ENCODE measurements around the gene MEIKIN. TPM values are rescaled to one million over a fixed set of nuclear protein-coding genes. Genes with fewer than 3 reads are reported as not detected.
"Not testable (repeated sequence)": the region's sequence is repeated elsewhere in the genome, so short reads cannot be mapped to it uniquely, and the experiment has no call there.

The MEIKIN gene
- total RNA-seq, 1 experiment from 2014 or later = not detected

DNA sequence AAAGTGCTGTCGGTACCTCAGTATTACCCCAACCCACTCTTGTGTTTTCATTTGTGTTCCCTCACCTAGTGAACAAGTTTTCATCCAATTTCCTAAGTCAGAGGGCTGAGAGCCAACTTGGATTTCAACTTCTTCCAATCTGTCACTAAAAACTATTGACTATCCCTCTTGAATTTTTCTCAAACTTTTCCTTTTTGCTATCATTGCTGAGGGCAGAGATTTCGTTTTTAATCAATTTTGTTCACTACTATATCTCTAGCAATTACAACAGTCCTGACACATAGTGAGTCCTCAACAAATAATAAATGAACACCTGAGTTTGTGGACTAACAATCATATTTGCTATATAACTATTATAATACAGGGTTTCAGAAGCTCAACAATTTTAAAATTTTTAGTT is 29.0 kb downstream of the MEIKIN start:
- DNase-seq (ENCODE audit: extremely low read depth, low read depth) = no peak

DNA sequence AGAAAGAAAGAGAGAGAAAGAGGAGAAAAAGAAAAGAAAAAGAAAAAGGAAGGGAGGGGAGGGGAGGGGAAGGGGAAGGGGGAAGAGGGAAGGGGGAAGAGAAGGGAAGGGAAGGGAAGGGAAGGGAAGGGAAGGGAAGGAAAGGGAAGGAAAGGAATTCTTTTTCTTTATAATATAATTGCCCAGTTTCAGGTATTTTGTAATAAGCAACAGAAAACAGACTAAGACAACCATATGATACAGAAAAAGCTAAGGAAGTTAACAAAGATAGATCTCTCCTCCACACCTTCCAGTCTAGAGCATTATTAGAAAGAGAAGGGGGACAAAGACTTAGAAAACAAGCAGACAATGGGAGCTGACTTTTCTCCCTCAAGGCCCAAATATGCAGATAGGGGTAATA is 31.0 kb downstream of the MEIKIN start:
- no peak for DNase-seq (ENCODE audit: extremely low read depth, low read depth)

DNA sequence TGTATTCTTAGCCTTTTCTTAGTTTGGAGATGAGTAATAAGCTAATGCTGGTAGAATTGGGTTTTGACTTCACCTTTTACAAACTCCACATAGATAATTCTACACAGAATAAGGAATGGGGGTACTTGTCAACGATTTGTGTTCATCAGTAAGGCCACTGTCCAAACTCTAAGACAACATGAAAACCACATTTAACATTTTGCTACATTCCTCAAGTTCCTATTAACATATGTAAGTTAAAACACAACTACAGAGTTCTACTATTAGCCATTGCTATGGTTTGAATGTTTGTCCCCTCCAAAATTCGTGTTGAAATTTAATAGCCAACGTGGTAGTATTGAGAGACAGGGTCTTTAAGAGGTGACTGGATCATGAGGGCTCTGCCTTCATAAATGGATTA is 31.9 kb downstream of the MEIKIN start:
- DNase-seq (ENCODE audit: extremely low read depth, low read depth) = no peak

DNA sequence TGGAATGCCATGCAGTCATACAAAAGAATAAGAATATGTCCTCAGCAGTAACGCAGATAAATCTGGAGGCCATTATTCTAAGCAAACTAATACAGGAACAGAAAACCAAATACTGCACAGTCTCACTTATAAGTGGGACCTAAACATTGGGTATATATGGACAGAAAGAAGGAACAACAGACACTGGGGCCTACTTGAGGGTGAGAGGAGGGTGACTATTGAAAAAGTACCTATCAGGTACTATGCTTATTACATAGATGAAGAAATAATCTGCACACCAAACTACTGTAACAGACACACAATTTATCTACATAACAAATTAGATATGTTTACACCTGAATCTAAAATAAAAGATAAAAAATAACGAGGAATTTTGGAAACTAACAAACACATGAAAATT is 38.8 kb downstream of the MEIKIN start:
- DNase-seq (ENCODE audit: extremely low read depth, low read depth) = no peak

DNA sequence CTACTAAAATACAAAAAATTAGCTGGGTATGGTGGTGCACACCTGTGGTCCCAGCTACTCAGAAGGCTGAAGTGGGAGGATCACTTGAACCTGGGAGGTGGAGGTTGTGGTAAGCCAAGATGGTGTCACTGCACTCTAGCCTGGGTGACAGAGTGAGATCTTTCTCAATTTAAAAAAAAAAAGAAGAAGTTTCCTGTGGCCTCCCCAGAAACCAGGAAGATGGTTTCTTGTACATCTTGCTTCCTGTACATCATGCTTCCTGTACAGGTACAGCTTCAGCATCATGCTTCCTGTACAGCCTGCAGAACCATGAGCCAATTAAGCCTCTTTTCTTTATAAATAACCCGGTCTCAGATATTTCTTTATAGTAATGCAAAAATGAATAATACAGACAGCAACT is 43.2 kb downstream of the MEIKIN start:
- DNase-seq (ENCODE audit: extremely low read depth, low read depth) = not testable (repeated sequence)

DNA sequence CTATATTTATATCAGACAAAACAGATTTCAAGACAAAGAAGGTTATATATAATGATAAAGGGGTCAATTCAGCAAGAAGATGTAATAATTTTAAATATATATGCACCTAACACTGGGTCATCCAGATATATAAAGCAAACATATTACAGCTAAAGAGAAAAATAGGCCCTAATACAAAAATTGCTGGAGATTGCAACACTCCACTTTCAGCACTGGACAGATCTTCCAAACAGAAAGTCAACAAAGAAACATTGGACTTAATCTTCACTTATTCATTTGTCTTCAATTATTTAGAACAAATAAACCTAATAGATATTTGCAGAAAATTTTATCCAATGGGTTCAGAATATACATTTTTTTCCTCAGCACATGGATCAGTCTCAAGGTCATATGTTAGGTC is 45.8 kb downstream of the MEIKIN start:
- DNase-seq (ENCODE audit: extremely low read depth, low read depth) = no peak

DNA sequence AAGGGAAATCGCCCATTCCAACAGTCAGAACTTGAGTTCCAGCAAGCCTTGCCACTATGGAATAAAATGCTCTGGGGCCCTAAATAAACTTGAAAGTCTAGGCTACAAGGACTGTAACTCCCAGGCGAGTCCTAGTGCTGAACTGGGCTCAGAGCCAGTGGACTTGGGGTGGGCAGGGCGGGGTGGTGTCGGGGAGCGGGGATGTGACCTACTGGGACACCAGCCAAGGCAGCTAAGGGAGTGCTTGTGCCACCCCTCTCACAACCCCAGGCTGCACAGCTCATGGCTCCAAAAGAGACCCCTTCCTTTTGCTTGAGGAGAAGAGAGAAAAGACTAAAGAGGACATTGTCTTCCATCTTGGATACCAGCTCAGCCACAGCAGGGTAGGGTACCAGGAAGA is 61.5 kb downstream of the MEIKIN start:
- no peak for DNase-seq (ENCODE audit: extremely low read depth, low read depth)

DNA sequence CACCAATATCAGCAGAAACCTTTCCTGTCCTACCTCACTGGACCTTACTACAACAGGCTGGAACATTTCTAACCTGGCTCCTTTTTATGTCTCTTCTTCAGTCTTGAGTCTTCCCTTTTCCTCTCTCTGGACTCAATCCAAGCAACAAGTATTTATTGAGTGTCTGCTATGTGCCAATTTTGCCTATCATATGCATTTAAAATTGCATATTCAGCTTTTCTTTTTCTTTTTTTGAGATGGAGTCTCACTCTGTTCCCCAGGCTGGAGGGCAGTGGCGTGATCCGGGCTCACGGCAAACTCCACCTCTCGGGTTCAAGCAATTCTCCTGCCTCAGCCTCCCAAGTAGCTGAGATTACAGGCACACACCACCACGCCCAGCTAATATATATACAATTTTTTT is 65.8 kb downstream of the MEIKIN start:
- no peak for DNase-seq (ENCODE audit: extremely low read depth, low read depth)

DNA sequence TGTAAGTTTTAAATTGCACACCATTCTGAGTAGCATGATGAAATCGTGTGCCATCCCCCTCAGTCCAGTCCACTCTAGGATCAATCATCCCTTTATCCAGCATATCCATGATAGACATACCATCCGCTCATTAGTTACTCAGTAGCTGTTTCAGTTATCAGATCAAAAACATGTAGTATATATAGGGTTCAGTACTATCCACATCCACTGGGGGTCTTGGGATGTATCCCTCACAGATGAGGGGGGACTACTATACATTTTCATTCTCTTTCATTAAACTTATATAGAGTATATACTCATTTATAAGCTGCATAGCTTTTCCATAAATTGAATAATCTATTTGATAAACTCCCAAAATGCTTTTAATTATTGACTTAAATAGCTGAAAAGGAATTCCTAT is 67.6 kb downstream of the MEIKIN start:
- DNase-seq (ENCODE audit: extremely low read depth, low read depth) = no peak

DNA sequence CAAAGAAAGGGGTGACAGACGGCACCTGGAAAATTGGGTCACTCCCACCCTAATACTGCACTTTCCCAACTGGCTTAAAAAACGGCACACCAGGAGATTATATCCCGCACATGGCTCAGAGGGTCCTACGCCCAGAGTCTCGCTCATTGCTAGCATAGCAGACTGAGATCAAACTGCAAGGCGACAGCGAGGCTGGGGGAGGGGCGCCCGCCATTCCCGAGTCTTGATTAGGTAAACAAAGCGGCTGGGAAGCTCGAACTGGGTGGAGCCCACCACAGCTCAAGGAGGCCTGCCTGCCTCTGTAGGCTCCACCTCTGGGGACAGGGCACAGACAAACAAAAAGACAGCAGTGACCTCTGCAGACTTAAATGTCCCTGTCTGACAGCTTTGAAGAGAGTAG is 74.2 kb downstream of the MEIKIN start:
- DNase-seq (ENCODE audit: extremely low read depth, low read depth) = not testable (repeated sequence)

DNA sequence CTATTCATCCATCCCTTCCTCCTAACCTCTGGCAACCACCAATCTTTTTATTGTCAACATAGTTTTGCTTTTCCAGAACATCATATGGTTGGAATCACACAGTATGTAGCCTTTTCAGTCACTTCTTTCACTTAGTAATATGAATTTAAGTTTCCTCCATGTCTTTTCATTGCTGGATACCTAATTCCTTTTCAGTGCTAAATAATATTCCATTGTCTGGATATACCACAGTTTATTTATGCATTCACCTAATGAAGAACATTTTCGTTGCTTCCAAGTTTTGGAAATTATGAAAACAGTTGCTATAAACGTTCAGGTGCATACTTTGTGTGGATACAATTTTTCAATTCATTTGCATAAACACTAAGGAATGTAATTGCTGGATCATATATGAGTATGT is 77.9 kb downstream of the MEIKIN start:
- no peak for DNase-seq (ENCODE audit: extremely low read depth, low read depth)

DNA sequence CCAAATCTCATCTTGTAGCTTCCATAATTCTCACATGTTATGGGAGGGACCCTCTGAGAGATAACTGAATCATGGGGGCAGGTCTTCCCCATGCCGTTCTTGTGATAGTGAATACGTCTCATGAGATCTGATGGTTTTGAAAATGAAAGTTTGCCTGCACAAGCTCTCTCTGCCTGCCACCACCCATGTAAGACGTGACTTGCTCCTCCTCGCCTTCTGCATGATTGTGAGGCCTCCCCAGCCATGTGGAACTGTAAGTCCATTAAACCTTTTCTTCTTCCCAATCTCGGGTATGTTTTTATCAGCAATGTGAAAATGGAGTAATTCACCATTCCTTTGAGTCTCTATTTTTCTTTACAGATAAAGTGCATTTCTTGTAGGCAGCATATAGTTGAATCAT is 81.8 kb downstream of the MEIKIN start:
- DNase-seq (ENCODE audit: extremely low read depth, low read depth) = no peak

DNA sequence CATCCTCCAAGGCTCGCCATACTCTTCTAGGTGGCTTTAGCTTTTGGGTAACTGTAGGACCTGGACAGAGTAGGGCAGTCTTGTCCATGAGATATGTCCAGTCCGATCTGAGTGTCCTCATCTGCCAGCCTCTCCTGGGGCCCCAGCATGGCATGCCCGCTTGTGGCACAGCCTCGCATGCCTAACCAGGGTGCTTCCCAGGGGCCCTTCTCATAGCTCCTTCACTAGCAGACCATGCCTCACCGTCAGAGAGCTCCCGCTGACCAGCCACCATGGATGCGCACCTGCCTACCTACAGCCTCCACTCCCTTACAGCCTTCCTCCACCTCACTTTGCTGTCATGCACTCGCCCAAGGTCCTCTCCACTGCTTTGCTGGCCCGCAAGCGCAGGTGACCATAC is 88.1 kb downstream of the MEIKIN start:
- DNase-seq (ENCODE audit: extremely low read depth, low read depth) = no peak

DNA sequence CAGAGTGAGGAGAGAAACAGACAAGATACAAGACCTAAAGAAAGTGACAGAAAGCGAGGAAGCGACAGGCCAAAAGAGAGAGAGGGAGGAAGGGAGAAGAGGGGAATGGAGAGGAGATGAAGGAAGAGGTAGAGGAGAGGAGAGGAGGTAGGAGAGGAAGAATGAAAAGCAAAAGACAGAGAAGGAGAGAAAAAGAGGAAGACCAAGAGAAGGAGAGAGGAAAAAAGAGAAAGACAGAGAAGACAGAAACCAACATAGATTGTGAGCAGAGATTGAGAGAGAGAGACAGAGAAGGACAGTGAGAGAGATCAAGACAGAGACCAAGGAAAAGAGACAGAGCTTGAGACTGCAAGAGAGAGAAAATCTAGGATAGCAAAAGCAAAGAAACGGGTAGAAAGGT is 90.0 kb downstream of the MEIKIN start:
- DNase-seq (ENCODE audit: extremely low read depth, low read depth) = no peak

DNA sequence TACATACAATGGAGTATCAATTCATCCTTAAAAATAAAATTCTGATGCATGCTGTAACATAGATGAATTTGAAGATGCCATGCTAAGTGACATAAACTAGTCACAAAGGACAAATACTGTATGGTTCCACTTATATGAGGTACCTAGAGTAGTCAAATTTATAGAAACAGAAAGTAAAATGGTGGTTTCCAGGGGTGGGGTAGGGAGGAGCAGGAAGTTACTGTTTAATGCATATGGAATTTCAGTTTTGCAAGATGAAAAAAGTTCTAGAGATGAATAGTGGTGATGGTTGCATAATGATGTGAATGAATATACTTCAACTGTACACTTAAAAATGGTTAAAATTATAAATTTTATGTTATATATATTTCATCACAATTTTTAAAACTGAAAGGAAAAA is 91.3 kb downstream of the MEIKIN start:
- DNase-seq (ENCODE audit: extremely low read depth, low read depth) = no peak

DNA sequence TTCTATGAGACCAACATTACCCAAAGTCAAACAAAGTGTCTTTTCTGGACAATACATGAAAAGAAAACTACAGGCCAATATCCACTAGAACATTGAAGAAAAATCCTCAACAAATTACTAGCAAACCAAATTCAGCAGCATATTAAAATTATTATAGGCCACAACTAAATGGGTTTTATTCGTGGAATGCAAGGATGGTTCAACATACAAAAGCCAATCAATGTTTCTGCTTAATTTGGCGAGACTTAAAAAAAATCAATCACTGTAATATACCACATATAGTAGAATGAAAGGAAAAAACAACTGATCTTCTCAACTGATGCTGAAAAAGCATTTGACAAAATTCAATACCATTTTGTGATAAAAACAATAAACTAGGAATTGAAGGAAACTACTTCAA is 96.8 kb downstream of the MEIKIN start:
- DNase-seq (ENCODE audit: extremely low read depth, low read depth) = no peak

DNA sequence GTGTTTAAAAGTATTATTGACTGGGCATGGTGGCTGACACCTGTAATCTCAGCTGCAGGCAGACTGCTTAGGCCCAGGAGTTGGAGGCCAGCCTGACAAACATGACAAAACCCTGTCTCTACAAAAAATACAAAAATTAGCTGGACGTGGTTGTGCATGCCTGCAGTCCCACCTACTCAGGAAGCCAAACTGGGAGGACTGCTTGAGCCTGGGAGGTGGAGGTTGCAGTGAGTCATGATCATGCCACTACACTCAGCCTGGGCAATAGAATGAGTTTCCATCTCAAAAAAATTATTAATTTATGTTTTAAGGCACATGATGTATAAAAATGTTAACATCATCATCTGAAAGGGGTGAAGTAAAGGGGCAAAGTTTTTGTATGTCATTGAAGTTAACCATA is 98.9 kb downstream of the MEIKIN start:
- DNase-seq (ENCODE audit: extremely low read depth, low read depth) = no peak

DNA sequence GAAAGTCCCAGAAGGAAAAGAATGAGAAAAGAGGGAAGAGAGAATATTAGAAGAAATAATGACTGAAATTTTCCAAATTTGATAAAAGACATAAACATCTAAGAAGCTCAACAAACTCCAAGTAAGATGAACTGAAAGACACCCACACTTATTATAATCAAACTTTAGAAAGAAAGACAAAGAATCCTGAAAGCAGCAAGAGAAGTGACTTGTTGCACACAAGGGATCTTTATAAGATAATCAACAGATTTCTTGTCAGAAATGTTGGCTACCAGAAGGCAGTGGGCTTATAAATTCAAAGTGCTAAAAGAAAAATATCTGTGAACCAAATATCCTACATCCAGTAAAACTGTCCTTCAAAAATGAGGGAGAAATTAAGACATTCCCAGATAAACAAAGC is 99.6 kb downstream of the MEIKIN start:
- DNase-seq (ENCODE audit: extremely low read depth, low read depth) = no peak

DNA sequence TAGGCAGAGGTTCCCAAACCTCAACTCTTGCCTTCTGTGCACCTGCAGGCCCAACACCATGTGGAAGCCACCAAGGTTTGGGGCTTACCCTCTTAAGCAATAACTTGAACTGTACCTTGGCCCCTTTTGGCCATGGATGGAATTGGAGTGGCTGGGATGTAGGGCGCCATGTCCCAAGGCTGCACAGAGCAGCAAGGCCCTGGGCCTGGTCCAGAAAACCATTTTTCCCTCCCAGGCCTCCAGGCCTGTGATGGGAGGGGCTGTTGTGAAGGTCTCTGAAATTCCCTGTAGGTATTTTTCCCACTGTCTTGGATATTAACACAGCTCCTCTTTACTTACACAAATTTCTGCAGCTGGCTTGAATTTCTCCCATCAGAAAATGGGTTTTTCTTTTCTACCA is 102.5 kb downstream of the MEIKIN start:
- not testable (repeated sequence) for DNase-seq (ENCODE audit: extremely low read depth, low read depth)

DNA sequence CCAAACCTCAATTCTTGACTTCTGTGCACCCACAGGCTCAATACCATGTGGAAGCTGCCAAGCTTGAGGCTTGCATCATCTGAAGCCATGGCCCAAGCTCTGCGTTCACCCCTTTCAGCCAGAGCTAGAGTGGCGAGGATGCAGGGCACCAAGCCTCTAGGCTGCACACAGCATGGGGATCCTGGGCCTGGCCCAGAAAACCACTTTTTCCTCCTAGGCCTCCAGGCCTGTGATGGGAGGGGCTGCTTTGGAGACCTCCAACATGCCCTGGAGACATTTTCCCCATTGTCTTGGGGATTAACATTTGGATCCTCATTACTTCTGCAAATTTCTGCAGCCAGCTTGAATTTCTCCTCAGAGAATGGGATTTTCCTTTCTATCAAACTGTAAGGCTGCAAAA is 112.8 kb downstream of the MEIKIN start:
- not testable (repeated sequence) for DNase-seq (ENCODE audit: extremely low read depth, low read depth)

DNA sequence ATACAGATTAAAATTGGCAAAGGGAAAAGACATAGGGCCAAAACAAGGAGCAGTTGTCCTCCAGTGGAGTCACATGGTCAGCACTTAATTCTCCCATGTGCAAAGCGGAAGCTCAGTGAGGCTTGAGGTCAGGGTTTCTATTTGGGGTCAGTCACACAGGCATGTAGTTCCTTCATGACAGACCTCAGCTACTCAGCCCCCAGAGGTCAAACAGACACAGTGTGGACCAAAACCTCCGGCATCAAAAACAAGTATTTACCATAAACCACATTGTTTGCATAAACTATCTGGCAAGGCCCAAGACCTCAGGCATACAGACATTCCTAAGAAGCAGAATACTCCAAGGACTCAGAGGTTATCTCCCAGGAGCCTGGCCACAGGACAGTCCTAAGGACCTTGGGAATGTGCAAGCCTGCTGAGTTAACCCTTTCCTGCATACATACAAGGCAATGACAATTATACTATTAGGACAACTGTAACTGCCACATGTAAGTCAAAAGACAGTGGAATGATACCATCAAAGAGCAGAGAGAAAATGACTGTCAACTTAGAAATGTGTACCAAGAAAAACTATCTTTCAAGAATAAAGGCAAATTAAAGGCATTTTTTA is 120.0 kb downstream of the MEIKIN start:
- no peak for DNase-seq (ENCODE audit: extremely low read depth, low read depth)

DNA sequence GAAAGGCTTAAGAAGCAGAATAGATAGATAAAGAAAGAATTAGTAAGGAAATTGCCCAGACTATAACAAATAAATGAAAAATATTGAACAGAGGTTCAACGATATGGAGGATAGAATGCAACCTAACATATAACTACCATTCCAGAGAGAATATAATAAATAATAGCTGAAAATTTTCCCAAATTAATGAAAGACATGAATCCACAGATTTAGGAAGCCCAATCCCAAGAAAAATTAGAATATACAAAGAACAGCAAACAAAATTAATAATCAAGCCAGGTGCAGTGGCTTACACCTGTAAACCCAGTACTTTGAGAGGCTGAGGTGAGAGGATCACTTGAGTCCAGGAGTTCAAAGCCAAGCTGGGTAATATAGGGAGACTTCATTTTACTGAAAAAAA is 120.8 kb downstream of the MEIKIN start:
- DNase-seq (ENCODE audit: extremely low read depth, low read depth) = no peak

DNA sequence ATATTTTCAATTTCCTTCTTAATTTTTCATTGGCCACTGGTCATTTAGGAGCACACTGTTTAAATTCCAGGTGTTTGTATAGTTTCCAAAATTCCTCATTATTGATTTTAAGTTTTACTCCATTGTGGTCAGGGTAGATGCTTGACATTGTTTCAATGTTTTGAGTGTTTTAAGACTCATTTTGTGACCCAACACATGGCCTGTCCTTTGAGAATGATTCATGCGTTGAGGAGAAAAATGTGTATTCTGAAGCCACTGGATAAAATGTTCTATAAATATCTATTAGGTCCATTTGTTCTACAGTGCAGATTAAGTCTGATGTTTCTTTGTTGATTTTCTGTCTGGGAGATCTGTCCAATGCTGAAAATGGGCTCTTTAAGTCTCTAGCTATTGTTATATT is 124.2 kb downstream of the MEIKIN start:
- no peak for DNase-seq (ENCODE audit: extremely low read depth, low read depth)
